ENCODE results near the gene CHRNA10. TPM values are rescaled to one million over a fixed set of nuclear protein-coding genes. Genes with fewer than 3 reads are reported as not detected.
A peak's percentile ranks its signal among the peaks of the same experiment; 100 is the strongest.

The CHRNA10 gene
- total RNA-seq, 1 donor from 2014 or later: 4.6 TPM

- intact Hi-C loops (cut with DNase I): no loop called here
- DNase-seq (ENCODE audit: low spot score) (no peak), ATAC-seq (no peak)
Observed at GRCh38 chr11:3639841-3640240, 31.3 kb downstream of the CHRNA10 start.

GRCh38 chr11:3638513-3638912 is 32.7 kb downstream of the CHRNA10 start:
- ATAC-seq: no peak
- intact Hi-C loops (cut with DNase I): no loop called here
- no peak for DNase-seq (ENCODE audit: low spot score)

GRCh38 chr11:3637201-3637600 is 34.0 kb downstream of the CHRNA10 start:
- ATAC-seq (no peak), DNase-seq (ENCODE audit: low spot score) (no peak)
- intact Hi-C loops (cut with DNase I): no loop called here

GRCh38 chr11:3635641-3636375 is 35.4 kb downstream of the CHRNA10 start:
- intact Hi-C loops (cut with DNase I): no loop called here
- DNase-seq (ENCODE audit: low spot score) (no peak), ATAC-seq (no peak)

GRCh38 chr11:3632070-3632660 is 39.0 kb downstream of the CHRNA10 start:
- intact Hi-C loops (cut with DNase I): no loop called here
- DNase-seq (ENCODE audit: low spot score): no peak
- ATAC-seq: no peak

GRCh38 chr11:3631331-3631730 is 39.9 kb downstream of the CHRNA10 start:
- no peak for ATAC-seq
- intact Hi-C loops (cut with DNase I): no loop called here

GRCh38 chr11:3627291-3627690 is 43.9 kb downstream of the CHRNA10 start:
- ATAC-seq: no peak
- intact Hi-C loops (cut with DNase I): no loop called here
- DNase-seq (ENCODE audit: low spot score): no peak

More at GRCh38 chr11:3631331-3631730, 39.9 kb downstream of the CHRNA10 start:
- no peak for DNase-seq (ENCODE audit: low spot score)

- ATAC-seq: peak; percentile 70
- peak; percentile 74 for DNase-seq (ENCODE audit: low spot score)
- intact Hi-C loops (cut with DNase I): no loop called here
Observed at GRCh38 chr11:3626250-3626960, 44.8 kb downstream of the CHRNA10 start.

GRCh38 chr11:3623767-3624458 is 47.3 kb downstream of the CHRNA10 start:
- DNase-seq (ENCODE audit: low spot score): no peak
- intact Hi-C loops (cut with DNase I): no loop called here
- no peak for ATAC-seq

- ATAC-seq: no peak
- intact Hi-C loops (cut with DNase I): no loop called here
- no peak for DNase-seq (ENCODE audit: low spot score)
Observed at GRCh38 chr11:3623121-3623520, 48.1 kb downstream of the CHRNA10 start.

GRCh38 chr11:3622521-3622920 is 48.7 kb downstream of the CHRNA10 start:
- intact Hi-C loops (cut with DNase I): no loop called here
- DNase-seq (ENCODE audit: low spot score): no peak
- no peak for ATAC-seq

GRCh38 chr11:3617990-3618389 is 53.2 kb downstream of the CHRNA10 start:
- intact Hi-C loops (cut with DNase I): no loop called here
- DNase-seq (ENCODE audit: low spot score) (no peak), ATAC-seq (no peak)

GRCh38 chr11:3616721-3617460 is 54.3 kb downstream of the CHRNA10 start:
- DNase-seq (ENCODE audit: low spot score): no peak
- ATAC-seq: no peak
- intact Hi-C loops (cut with DNase I): no loop called here

- intact Hi-C loops (cut with DNase I): no loop called here
- no peak for DNase-seq (ENCODE audit: low spot score)
Observed at GRCh38 chr11:3615998-3616397, 55.2 kb downstream of the CHRNA10 start.

More at GRCh38 chr11:3615998-3616397, 55.2 kb downstream of the CHRNA10 start:
- ATAC-seq: no peak

Other genes starting within 250 kb of the CHRNA10 start
- gene ART5, start 29.4 kb downstream of the CHRNA10 start, total RNA-seq: 0.27 TPM
- not detected for gene ART1, start 26.3 kb downstream of the CHRNA10 start, total RNA-seq
- gene NUP98, start 126.2 kb upstream of the CHRNA10 start, total RNA-seq: 93.1 TPM
- 15.8 TPM for gene PGAP2, start 137.2 kb upstream of the CHRNA10 start, total RNA-seq
- gene RHOG, start 169.6 kb upstream of the CHRNA10 start, total RNA-seq: 50.6 TPM
- gene STIM1, start 184.3 kb upstream of the CHRNA10 start, total RNA-seq: 49.6 TPM